ENCODE data around the gene XPNPEP1.

XPNPEP1 gene

DNA sequence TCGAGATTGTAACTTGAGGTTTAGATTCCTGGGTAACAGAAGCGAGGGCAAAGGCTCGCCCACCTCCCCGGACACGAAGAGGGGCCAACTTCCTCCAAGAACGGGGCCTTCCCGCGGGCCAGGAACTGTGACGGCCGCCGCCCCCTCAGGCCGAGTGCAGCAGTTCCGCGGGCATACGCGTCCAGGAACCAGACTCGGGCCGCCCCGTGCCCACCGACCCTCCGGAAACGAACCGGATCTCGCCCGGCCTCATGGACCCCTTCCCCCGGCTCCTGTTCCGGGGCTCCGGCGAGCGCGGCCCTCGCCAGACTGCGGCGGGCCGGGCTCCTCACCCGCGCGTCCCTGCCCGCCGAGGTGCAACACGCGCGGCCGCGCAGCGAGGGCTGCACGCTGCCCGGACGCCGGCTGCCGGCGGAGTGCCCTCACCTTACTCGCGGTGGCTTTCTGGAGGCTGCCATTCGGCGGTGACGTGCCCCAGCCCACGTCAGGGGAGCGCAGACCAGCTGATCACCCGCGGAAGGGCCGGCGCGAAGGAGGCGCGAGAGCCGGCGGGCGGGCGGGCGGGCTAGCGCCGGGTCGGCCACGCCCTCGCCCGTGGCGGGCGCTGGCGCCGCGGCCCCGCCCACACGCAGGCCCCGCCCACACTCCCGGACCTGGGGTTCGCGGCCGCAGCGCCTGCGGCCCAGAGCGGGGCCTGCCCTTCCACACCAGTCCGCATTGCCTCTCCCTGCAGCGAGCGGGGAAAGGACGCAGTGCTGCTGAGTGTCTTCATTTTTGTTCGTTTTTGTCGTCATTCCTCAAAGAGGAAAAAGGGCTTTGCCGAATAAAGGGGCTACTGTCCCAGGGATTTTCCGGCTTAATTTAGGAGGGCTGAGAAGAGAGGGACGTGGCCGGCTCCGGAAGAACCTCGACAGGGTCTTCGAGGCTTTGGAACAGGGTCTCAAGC lies at the start of gene XPNPEP1:
XPNPEP1 (minus strand) TSS at position 536 of the 946 bp plus-strand sequence; CDS start at position 458, 78 bp downstream.
- peak; percentile 85 for DNase-seq

GRCh38 chr10:109972372-109973001 lies 49.2 kb upstream of the XPNPEP1 start:
- no peak for DNase-seq

DNA sequence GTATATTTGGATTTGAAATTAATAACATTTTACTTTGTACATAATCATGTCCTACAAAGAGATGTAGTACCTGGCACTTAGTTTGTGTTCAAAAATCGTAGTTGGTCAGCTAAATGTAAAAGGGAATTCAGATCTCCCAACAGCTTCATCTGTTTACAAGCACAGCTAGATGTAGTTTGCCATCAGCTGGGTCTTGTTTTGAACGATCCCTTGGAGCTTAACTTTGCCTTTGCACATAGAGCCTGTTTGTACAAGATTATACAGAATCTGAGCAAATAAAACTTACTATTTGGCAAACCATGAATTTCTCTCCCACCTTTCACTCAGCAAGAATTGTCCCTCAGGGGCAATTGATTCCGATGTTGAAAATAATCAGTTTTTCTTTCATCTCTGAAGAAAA lies 48.3 kb upstream of the XPNPEP1 start:
- no peak for DNase-seq

- DNase-seq: no peak
These were observed 46.5 kb upstream of the XPNPEP1 start for GRCh38 chr10:109969760-109970346.

GRCh38 chr10:109968953-109969759 lies 45.8 kb upstream of the XPNPEP1 start:
- no peak for DNase-seq

DNA sequence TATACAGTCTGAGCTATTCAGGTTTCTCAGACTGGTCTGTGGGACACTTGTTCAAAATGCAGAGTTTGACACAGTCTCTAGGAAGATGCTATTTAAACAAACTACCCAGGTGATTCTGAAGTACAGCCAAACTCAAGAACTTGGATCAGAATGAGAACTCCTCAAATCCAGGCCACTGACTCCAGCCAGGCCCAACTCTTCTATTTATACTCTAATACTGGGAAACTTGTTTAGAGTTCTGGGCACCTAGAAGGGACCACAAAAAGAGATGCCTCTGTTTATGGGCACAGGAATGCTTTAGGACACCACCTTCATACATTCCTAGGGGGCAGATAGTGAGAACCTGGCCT lies 44.4 kb upstream of the XPNPEP1 start:
- DNase-seq: no peak

GRCh38 chr10:109966961-109967738 lies 43.8 kb upstream of the XPNPEP1 start:
- DNase-seq: no peak

DNA sequence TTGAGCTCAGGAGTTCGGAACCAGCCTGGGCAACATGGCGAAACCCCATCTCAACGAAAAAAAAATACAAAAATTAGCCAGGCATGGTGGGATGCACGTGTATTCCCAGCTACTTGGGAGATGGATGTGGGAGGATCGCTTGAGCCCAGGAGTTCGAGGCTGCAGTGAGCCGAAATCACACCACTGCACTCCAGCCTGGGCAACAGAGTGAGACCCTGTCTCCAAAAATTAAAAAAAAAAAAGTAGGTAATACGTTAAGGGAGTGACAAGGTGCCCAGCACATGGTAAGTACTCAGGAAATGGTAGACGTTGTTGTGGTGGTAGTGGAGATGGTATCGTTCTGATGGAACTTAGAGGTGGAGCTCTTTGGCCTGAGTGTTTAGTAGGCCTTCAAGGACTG lies 41.0 kb upstream of the XPNPEP1 start:
- no peak for DNase-seq

- DNase-seq: no peak
These were observed 40.1 kb upstream of the XPNPEP1 start for GRCh38 chr10:109963439-109963838.

GRCh38 chr10:109962247-109962646 lies 38.9 kb upstream of the XPNPEP1 start:
- DNase-seq: no peak

GRCh38 chr10:109961174-109962001 lies 38.1 kb upstream of the XPNPEP1 start:
- no peak for DNase-seq

DNA sequence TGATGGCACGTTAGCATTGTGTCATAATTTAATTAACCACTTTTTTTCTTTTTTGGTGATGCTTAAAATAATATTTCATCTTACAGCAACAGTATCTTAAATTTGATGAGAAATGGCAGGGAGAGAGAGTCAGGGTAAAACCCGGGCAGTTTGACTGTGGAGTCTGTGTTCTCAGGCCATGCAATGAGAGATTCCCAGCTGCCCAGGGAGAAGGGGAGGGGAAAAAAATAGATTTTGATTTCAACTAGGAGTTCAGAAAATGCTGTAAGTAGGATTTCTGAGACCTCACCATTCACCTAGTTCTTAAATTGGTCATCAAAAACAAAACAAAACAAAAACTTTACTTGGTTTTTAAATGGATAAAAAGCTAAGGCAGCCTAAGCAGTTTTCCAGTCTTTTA lies 37.4 kb upstream of the XPNPEP1 start:
- no peak for DNase-seq

- DNase-seq: no peak
These were observed 36.2 kb upstream of the XPNPEP1 start for GRCh38 chr10:109959259-109960145.

- no peak for DNase-seq
These were observed 34.7 kb upstream of the XPNPEP1 start for GRCh38 chr10:109958059-109958458.

- DNase-seq: no peak
These were observed 33.9 kb upstream of the XPNPEP1 start for GRCh38 chr10:109957092-109957797.

DNA sequence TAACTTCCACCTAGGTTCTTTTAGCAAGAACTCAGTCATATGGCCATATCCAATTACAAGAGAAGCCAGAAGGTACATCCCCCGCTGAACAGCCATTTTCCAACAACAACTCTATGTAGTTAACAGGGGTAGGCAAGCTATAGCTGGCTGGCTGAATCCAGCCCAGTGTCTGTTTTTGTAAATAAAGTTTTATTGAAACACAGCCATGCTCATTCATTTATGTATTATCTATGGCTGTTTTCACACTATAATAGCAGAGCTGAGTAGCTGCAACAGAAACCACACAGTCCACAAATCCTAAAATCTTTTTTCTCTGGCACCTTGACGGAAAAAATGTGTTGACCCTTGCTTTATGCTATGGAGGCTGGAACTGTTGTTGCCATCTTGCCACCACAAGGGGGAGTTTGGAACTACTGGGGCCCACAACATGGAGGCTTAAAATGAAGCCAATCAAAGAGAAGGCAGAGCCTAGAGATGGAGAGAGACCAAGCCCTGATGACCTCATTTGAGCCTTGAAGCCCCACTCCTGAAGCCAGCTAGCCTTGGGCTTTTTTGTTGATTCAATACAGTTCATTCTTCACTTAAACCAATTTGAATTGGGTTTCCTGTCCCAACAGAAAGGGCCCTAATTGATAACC lies 33.3 kb upstream of the XPNPEP1 start:
- DNase-seq: no peak

- no peak for DNase-seq
These were observed 30.5 kb upstream of the XPNPEP1 start for GRCh38 chr10:109953766-109954165.

DNA sequence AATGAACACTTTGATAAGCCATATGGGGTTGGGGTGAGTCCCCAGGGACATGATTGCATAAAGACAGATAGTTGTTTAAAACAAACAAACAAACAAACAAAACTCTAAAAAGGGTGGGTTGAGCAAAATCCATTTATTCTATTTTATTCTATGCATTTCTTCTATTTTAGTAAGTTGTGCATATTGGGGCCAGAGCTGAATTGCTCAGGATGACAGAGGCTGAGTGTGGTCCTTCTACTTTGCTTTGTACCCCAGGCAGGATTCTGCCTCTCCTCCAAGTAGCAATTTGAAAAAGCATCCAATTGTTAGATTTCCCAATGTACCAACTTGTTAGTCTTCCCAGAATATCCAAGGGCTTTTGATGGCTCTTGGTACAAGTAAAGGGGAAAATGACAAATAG lies 29.2 kb upstream of the XPNPEP1 start:
- no peak for DNase-seq
